H1 (cell line): ENCODE data around the gene CDCA4. TPM values are rescaled to one million over a fixed set of nuclear protein-coding genes. Genes with fewer than 3 reads are reported as not detected.

Experiments used
- CTCF ChIA-PET: fragments of 300-600 bp; sonication (Branson Sonifier 250); formaldehyde crosslinking; loops from one replicate; lab custom pipeline; 2021; ENCODE audit not compliant: partially characterized antibody; lab: Charles Lee
- POLR2A ChIA-PET: fragments of 300-600 bp; sonication (Branson Sonifier 250); formaldehyde crosslinking; loops from one replicate; lab custom pipeline; 2021; ENCODE audit warnings: inconsistent platforms; ENCODE audit not compliant: partially characterized antibody; lab: Charles Lee
- DNase-seq, 2 experiments: peaks; one replicate each; pipeline versions ENCODE4 v3.0.0 to v3.0.0-alpha.2; 2010 to 2022; ENCODE audit warnings: low spot score in 2 of 2, low read depth in 1 of 2, mixed read lengths in 1 of 2
- FAIRE-seq: peaks from 2 replicates; lab custom pipeline; 2011; peaks lifted over from hg19 to GRCh38; lab: Jason Lieb, UNC
- H2AFZ ChIP-seq: 2 replicates; pipeline ENCODE4 v1.8.1; 2012; ENCODE audit warnings: low read length, inconsistent platforms
- H2AK5ac ChIP-seq: 2 replicates; pipeline ENCODE4 v1.6.1; 2013; ENCODE audit warnings: low read depth, low read length
- H2BK120ac ChIP-seq: replicated peaks from 2 replicates; pipeline ENCODE3; 2013; ENCODE audit warnings: low read depth, low read length, inconsistent platforms
- H2BK12ac ChIP-seq: 2 replicates; pipeline ENCODE4 v1.6.1; 2013; ENCODE audit warnings: low read depth, low read length
- H2BK15ac ChIP-seq: 2 replicates; pipeline ENCODE4 v1.6.1; 2013; ENCODE audit warnings: low read length
- H2BK20ac ChIP-seq: 2 replicates; pipeline ENCODE4 v1.6.1; 2013; ENCODE audit warnings: low read length
- H2BK5ac ChIP-seq: 2 replicates; pipeline ENCODE4 v1.6.1; 2013; ENCODE audit warnings: low read depth, low read length
- H3K14ac ChIP-seq: 2 replicates; pipeline ENCODE4 v1.6.1; 2013; ENCODE audit warnings: inconsistent platforms; ENCODE audit not compliant: insufficient read length
- H3K18ac ChIP-seq: 2 replicates; pipeline ENCODE4 v1.6.1; 2013; ENCODE audit warnings: low read length; ENCODE audit errors: extremely low read depth
- H3K23ac ChIP-seq: 2 replicates; pipeline ENCODE4 v1.6.1; 2013; ENCODE audit warnings: inconsistent platforms; ENCODE audit not compliant: insufficient read length
- H3K23me2 ChIP-seq: 2 replicates; pipeline ENCODE4 v1.6.1; 2013; ENCODE audit warnings: low read depth, low read length
- H3K27ac ChIP-seq: 2 replicates; pipeline ENCODE4 v1.6.1; 2011; ENCODE audit warnings: low read depth, low read length, inconsistent platforms
- H3K27me3 ChIP-seq, 4 experiments: replicated peaks in 1 of 4; 1 replicate in 1 of 4; 2 replicates in 3 of 4; pipeline versions ENCODE4 v1.6.1 to v1.8.1; 2011 to 2013; ENCODE audit warnings: low read length in 3 of 4, mild to moderate bottlenecking in 3 of 4, inconsistent platforms in 2 of 4, mixed read lengths in 2 of 4, moderate library complexity in 1 of 4; ENCODE audit not compliant: control insufficient read depth in 3 of 4, insufficient read depth in 3 of 4; ENCODE audit errors: extremely low read depth in 1 of 4
- H3K36me3 ChIP-seq, 4 experiments: 2 replicates each; pipeline versions ENCODE4 v1.6.1 to v1.8.1; 2011 to 2013; ENCODE audit warnings: mild to moderate bottlenecking in 4 of 4, low read length in 3 of 4, moderate library complexity in 2 of 4, control low read depth in 1 of 4, inconsistent platforms in 1 of 4; ENCODE audit not compliant: insufficient read depth in 4 of 4, control insufficient read depth in 2 of 4
- H3K4ac ChIP-seq: replicated peaks from 2 replicates; pipeline ENCODE3; 2013; ENCODE audit warnings: low read length, low read depth, mixed read lengths, inconsistent platforms; ENCODE audit not compliant: insufficient read length
- H3K4me1 ChIP-seq, 4 experiments: replicated peaks in 1 of 4; 1 replicate in 1 of 4; 2 replicates in 3 of 4; pipeline versions ENCODE4 v1.6.1 to v1.8.1; 2011 to 2013; ENCODE audit warnings: low read length in 3 of 4, inconsistent platforms in 2 of 4, mixed read lengths in 1 of 4; ENCODE audit not compliant: insufficient read depth in 4 of 4, control insufficient read depth in 3 of 4
- H3K4me2 ChIP-seq, 2 experiments: 2 replicates each; pipeline versions ENCODE4 v1.6.1 to v1.8.1; 2011 to 2013; ENCODE audit warnings: low read depth in 2 of 2, low read length in 2 of 2, control low read depth in 1 of 2, inconsistent platforms in 1 of 2, mild to moderate bottlenecking in 1 of 2; ENCODE audit not compliant: insufficient read depth in 1 of 2
- H3K4me3 ChIP-seq, 4 experiments: fragments of 200-600, 300-600 bp in 1 of 4; sonication (generic), shearing (Covaris generic), sonication (Bioruptor Twin) in 1 of 4; 2 replicates each; pipeline versions ENCODE4 v1.5.1 to v1.8.1; 2011 to 2016; ENCODE audit warnings: low read length in 4 of 4, low read depth in 3 of 4, control low read depth in 2 of 4, inconsistent platforms in 2 of 4, mild to moderate bottlenecking in 2 of 4, mixed read lengths in 1 of 4, moderate library complexity in 1 of 4; ENCODE audit not compliant: insufficient read depth in 2 of 4; ENCODE audit errors: extremely low read depth in 1 of 4
- H3K56ac ChIP-seq: replicated peaks from 2 replicates; pipeline ENCODE3; 2013; ENCODE audit warnings: low read depth, mild to moderate bottlenecking, mixed read lengths, low read length, inconsistent platforms; ENCODE audit not compliant: insufficient read length
- H3K79me1 ChIP-seq: 2 replicates; pipeline ENCODE4 v1.6.1; 2013; ENCODE audit warnings: low read depth, low read length, control low read depth
- H3K79me2 ChIP-seq, 2 experiments: 2 replicates each; pipeline versions ENCODE4 v1.6.1 to v1.8.1; 2012 to 2013; ENCODE audit warnings: low read length in 2 of 2, mild to moderate bottlenecking in 2 of 2, inconsistent platforms in 1 of 2; ENCODE audit not compliant: insufficient read depth in 2 of 2, control insufficient read depth in 1 of 2
- H3K9ac ChIP-seq, 4 experiments: replicated peaks in 1 of 4; 1 replicate in 1 of 4; 2 replicates in 3 of 4; pipeline versions ENCODE4 v1.6.1 to v1.8.1; 2011 to 2013; ENCODE audit warnings: low read depth in 3 of 4, low read length in 3 of 4, control low read depth in 2 of 4, mild to moderate bottlenecking in 2 of 4, moderate library complexity in 2 of 4, inconsistent platforms in 1 of 4; ENCODE audit errors: extremely low read depth in 1 of 4
- H3K9me3 ChIP-seq, 2 experiments: 2 replicates each; pipeline versions ENCODE4 v1.6.1 to v1.8.1; 2012 to 2013; ENCODE audit warnings: mild to moderate bottlenecking in 2 of 2, moderate library complexity in 2 of 2, control low read depth in 1 of 2, inconsistent platforms in 1 of 2, low read depth in 1 of 2, low read length in 1 of 2, mixed read lengths in 1 of 2; ENCODE audit not compliant: insufficient read depth in 2 of 2
- H4K20me1 ChIP-seq, 2 experiments: replicated peaks in 1 of 2; 2 replicates each; pipeline versions ENCODE3 to v1.8.1; 2011 to 2013; ENCODE audit warnings: inconsistent platforms in 2 of 2, low read length in 2 of 2, mild to moderate bottlenecking in 1 of 2; ENCODE audit not compliant: insufficient read depth in 2 of 2, control insufficient read depth in 1 of 2
- H4K5ac ChIP-seq: 2 replicates; pipeline ENCODE4 v1.6.1; 2013; ENCODE audit warnings: low read length, low read depth, mixed read lengths, inconsistent platforms; ENCODE audit not compliant: insufficient read length
- H4K8ac ChIP-seq: 2 replicates; pipeline ENCODE4 v1.8.0; 2013; ENCODE audit warnings: mild to moderate bottlenecking, moderate library complexity, low read length, inconsistent platforms; ENCODE audit not compliant: insufficient read depth; ENCODE audit errors: extremely low read depth
- H4K91ac ChIP-seq: replicated peaks from 2 replicates; pipeline ENCODE3; 2013; ENCODE audit warnings: low read length, mixed read lengths, inconsistent platforms; ENCODE audit not compliant: insufficient read length
- CBX5 ChIP-seq: fragments of 300-800, 300-1000 bp; sonication (generic); IDR thresholded peaks from 2 replicates; pipeline ENCODE4 v1.7.1; 2016; ENCODE audit warnings: antibody characterized with exemption, low read length, low read depth
- HDAC2 ChIP-seq, 2 experiments: fragments of 300-600 bp in 1 of 2; sonication (generic) in 1 of 2; IDR thresholded peaks; 2 replicates each; pipeline ENCODE4 v1.6.1; 2011 to 2012; ENCODE audit warnings: low read depth in 2 of 2, low read length in 2 of 2, mild to moderate bottlenecking in 2 of 2, moderate library complexity in 2 of 2, borderline replicate concordance in 1 of 2, inconsistent platforms in 1 of 2
- WGBS, 2 experiments: shearing (Covaris generic) in 1 of 2; methylation state at CpG; one replicate each; pipeline versions ENCODE4 v1.1.6 to v1.1.7; 2013 to 2015; ENCODE audit warnings: low lambda C conversion rate in 2 of 2, mixed read lengths in 2 of 2, inconsistent platforms in 1 of 2, low coverage in 1 of 2, missing lambda C conversion rate in 1 of 2; ENCODE audit not compliant: insufficient replicate concordance in 2 of 2, insufficient coverage in 1 of 2, insufficient read length in 1 of 2; ENCODE audit errors: extremely low coverage in 1 of 2, missing lambda C conversion rate in 1 of 2; 5-methylcytosine and 5-hydroxymethylcytosine counted together
- polyA plus RNA-seq, 7 experiments: library from polyadenylated mRNA; depleted of rRNA in 3 of 7; stranded (reverse) in 5 of 7; unstranded in 2 of 7; fragments of >200 nt in 5 of 7; fragments of 200-250 nt in 2 of 7; gene quantifications; 1 replicate in 5 of 7; 2 replicates in 1 of 7; 4 replicates in 1 of 7; pipeline versions ENCODE4 v1.2.1 to v1.2.3, GENCODE V29; 2011 to 2013; ENCODE audit warnings: missing spikeins in 2 of 7, mixed read lengths in 2 of 7
- total RNA-seq: library from RNA; stranded (reverse); fragmentation: NEBNext Ultra II Directional; extraction: Animal tissue kit (Norgen Biotek cat#: 25700); gene quantifications from 2 replicates; pipeline ENCODE4 v1.2.1, GENCODE V29; 2021

The CDCA4 gene
- total and polyA plus RNA-seq, 2 of the 8 experiments (the other 6 are each of a cell fraction or from before 2014, with no cell fraction given) = 49.9 to 62.4 TPM

GRCh38 chr14:105052110-105052458, 31.2 kb upstream of the CDCA4 start:
- Histone ChIP-seq H3K18ac (no peak overlapping the region), H2AK5ac (no peak overlapping the region), H2AFZ (no peak overlapping the region), H4K8ac (no peak overlapping the region), H3K9me3 (no peaks in the 10 kb centered on the region), H4K20me1 (no peaks in the 10 kb centered on the region), H3K23me2 (peaks cover 7% of the 10 kb centered on the region; the same call in 1 of the 2 replicates), H3K79me1 (no peaks in the 10 kb centered on the region), H3K23ac (no peak overlapping the region), H2BK120ac (no peak overlapping the region), H4K91ac (no peak overlapping the region), H2BK15ac (no peak overlapping the region), H3K27ac (no peak overlapping the region), H3K4me3 (no peak overlapping the region), H3K14ac (no peak overlapping the region), H4K5ac (no peak overlapping the region), H3K4me2 (no peak overlapping the region), H3K9ac (no peak overlapping the region), H3K4ac (no peak overlapping the region), H3K79me2 (no peaks in the 10 kb centered on the region), H3K56ac (no peak overlapping the region), H2BK12ac (no peak overlapping the region), H3K27me3 (peaks cover 2 to 25% (median 18%) of the 10 kb centered on the region in 4 experiments; a peak in 5 of 7 replicates), H2BK20ac (no peak overlapping the region), H3K36me3 (no peaks in the 10 kb centered on the region), H2BK5ac (no peak overlapping the region), H3K4me1 (peaks cover 0 to 14% (median 10%) of the 10 kb centered on the region in 4 experiments; a peak in 6 of 7 replicates)
- DNase-seq = no peak
- no peak for FAIRE-seq
- ChIA-PET CTCF (interaction anchor here (1.0 to 1.3 kb wide), 2 partner anchors 16 to 33 kb away, joined by 3 to 4 read pairs; no protein-coding TSS in a partner anchor), POLR2A (no interaction called here)
- no peak for TF ChIP-seq HDAC2 (IDR thresholded peaks at IDR 0.05; ENCODE audit: borderline replicate concordance in 1 of 2, low read depth in 2 of 2, low read length in 2 of 2)
- no peak for TF ChIP-seq CBX5
- WGBS, 2 experiments = 76% methylated on average over 3 of the region's 4 CpGs; no CpG with 5 or more reads in 1 of the 2 experiments
